GM13976 (cell line): ENCODE measurements around the gene TRPC4.

ENCODE experiments used
- DNase-seq: peaks from one replicate; pipeline ENCODE4 v3.0.0; 2012; ENCODE audit warnings: low spot score
- in situ Hi-C: fragments of 300-500 bp; cut with MboI; formaldehyde crosslinking; loops from one replicate; pipeline ENCODE4 v1.12.0; 2022; ENCODE audit warnings: low sequenced_read_pairs, mixed read lengths, inconsistent platforms; ENCODE audit not compliant: unreplicated experiment
- TF ChIP-seq, protein P1 (sequence below): IDR thresholded peaks from 2 replicates; pipeline ENCODE4 v1.5.1; 2012; ENCODE audit warnings: borderline replicate concordance, mild to moderate bottlenecking; ENCODE audit not compliant: insufficient read depth; ENCODE audit errors: extremely low read depth, missing control alignments, control extremely low read depth

TRPC4 gene

DNA sequence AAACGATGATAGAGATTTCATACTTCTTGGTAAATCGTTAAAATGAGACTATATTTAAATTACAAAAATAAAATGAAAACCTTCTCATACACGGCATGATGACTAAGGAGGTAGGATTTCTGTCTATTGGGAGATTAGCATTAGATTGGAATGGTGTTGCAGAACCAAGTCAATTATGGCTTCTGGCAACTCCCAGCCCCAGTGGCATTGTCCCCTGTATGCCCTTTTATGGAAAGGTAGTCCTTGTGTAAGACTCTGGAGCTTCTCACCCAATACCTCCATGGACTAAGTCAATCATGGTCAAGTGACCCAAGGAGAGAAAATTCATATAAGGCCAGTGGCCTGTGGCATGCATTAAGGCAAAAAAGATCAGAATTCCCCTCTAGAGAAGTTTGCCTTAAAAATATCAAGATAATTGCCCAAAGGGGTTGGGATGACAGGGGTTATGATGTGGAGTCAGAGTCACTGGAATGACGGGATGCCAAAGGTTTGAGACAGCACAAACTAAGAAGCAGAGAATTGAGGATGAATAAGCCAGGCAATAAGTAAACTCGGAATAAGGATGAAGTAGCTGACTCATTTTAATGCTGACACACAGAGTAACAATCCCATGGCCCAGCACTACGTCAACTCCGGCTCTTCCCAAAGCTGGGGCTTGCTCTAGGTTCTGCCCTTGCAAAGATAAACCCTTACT lies 213.2 kb downstream of the TRPC4 start:
- in situ Hi-C loops = no loop called here
- DNase-seq = no peak
- TF ChIP-seq, protein P1, sequence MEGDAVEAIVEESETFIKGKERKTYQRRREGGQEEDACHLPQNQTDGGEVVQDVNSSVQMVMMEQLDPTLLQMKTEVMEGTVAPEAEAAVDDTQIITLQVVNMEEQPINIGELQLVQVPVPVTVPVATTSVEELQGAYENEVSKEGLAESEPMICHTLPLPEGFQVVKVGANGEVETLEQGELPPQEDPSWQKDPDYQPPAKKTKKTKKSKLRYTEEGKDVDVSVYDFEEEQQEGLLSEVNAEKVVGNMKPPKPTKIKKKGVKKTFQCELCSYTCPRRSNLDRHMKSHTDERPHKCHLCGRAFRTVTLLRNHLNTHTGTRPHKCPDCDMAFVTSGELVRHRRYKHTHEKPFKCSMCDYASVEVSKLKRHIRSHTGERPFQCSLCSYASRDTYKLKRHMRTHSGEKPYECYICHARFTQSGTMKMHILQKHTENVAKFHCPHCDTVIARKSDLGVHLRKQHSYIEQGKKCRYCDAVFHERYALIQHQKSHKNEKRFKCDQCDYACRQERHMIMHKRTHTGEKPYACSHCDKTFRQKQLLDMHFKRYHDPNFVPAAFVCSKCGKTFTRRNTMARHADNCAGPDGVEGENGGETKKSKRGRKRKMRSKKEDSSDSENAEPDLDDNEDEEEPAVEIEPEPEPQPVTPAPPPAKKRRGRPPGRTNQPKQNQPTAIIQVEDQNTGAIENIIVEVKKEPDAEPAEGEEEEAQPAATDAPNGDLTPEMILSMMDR = no peak

DNA sequence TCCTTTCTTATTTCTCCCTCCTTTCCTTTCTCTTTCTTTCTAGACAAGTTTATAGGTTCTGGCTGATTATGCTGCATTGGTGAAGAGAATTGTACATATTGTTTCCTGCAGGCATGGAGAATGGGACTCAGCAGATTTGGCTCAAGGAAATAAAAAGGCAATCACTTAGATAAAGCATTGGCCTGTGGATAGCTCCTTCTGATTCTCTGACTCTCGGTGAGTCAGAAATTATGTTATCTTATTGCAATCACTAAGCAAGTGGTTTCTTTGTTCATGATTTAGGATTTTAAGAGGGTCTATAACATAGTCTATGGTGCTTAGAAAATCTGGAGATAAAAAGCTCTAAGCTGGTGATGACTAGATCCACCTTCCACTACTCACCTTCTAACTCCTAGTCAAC lies 217.0 kb downstream of the TRPC4 start:
- TF ChIP-seq, protein P1 = no peak
- in situ Hi-C loops = no loop called here
- DNase-seq = no peak

DNA sequence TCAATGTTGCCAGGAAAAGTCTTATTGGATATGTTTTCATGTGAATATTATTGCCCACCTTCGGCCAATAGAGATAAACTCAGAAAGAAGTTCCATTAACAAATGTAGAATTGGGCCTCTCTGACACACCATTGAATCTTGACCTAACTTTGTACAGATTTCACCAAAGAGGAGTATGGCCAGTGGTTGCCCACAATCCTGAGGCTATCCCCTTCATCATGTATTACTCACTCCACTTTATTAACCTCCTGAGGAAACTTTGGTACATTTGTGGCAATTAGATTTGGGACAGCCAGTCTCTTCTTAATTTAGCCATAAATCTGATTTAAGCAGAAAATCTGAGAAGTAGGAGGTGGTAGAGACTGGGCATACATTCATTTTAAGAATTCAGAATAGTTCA lies 217.7 kb downstream of the TRPC4 start:
- in situ Hi-C loops = no loop called here
- TF ChIP-seq, protein P1 = no peak
- no peak for DNase-seq

DNA sequence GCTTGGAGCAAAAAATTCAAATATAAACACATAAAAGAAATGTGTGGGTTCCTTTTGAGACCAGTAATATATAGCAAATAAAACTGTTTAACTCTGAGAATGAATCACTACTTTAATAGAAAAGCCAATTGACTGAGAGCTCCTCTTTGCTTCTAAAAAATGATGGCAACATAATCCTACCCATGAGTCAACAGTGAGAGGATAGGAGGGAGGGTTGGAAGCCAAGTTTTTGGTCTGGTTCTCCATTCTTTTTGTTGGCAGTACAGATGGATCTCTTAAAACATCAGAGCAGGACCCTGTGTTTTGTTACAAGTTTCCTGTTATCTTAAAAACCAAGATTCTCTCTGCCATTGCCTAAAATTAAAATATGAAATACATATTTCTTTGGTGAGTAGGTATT lies 221.0 kb downstream of the TRPC4 start:
- no peak for DNase-seq
- TF ChIP-seq, protein P1 = no peak
- in situ Hi-C loops = no loop called here

DNA sequence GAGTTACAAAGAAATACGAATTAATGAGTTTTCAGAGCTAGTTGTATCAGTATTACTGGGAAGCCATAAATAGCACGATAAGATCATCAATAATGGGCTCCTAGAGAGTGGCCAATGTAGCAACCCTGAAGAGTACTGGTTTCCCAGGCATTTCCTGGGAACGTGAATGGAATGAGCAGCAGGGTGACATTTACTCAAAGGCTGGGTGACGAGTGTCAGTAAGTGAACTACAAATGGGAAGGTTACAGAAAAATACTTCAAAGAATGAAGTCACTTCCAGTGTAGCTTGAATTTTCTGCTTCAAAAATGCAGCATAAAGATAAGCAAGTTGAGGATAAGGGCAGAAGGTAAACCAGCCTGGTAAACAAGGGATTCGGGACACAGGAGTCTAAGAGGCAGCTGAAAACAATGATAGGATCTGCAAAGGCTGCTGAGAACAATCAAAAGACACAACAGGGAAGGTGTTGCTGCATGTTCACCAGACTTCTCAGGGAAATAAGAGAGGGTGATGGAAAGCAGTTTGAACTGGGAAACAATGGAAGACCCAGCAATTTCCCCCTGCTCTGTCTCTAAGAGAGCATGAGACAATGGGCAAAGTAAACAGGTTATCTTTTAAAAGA lies 222.4 kb downstream of the TRPC4 start:
- no peak for DNase-seq
- in situ Hi-C loops = no loop called here
- TF ChIP-seq, protein P1 = no peak

DNA sequence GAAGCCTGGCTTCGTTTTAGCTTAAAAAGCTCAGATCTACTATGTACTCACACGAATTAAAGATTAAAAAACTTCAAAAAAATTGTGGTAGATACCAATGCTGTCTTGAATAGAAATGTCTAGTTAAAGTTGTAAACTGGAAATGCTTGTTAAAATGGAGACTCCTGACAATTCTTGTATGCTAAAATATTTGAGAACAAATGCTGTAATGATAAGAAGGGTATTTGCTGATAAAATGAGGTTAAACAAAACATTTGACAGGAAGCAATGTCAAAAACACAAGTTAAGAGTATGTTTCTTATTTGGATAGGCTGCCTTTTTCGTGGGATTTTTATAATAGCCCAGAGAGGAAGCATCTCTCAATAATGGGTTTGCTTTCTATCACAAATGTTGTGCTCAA lies 223.0 kb downstream of the TRPC4 start:
- TF ChIP-seq, protein P1 = no peak
- no peak for DNase-seq
- in situ Hi-C loops = no loop called here
